Ishikawa (cell line): Measurements from ENCODE around the gene TMEM44.

ENCODE experiments used
- CREB1 ChIP-seq: IDR thresholded peaks from 2 replicates; pipeline ENCODE4 v1.6.1; 2012; ENCODE audit warnings: low read depth
- EP300 ChIP-seq: IDR thresholded peaks from 2 replicates; pipeline ENCODE4 v1.6.1; 2012; ENCODE audit warnings: borderline replicate concordance
- FOXM1 ChIP-seq: IDR thresholded peaks from 2 replicates; pipeline ENCODE4 v1.6.1; 2012; ENCODE audit warnings: low read depth, borderline replicate concordance
- RAD21 ChIP-seq: IDR thresholded peaks from 2 replicates; pipeline ENCODE4 v1.6.1; 2012; ENCODE audit warnings: low read depth
- REST ChIP-seq: IDR thresholded peaks from 2 replicates; pipeline ENCODE4 v1.6.1; 2012; ENCODE audit warnings: low read depth, mild to moderate bottlenecking

GRCh38 chr3:194631696-194632095 is 1.5 kb downstream of the TMEM44 start:
- TF ChIP-seq CREB1 (no peak), RAD21 (no peak), EP300 (no peak), FOXM1 (no peak), REST (no peak)
